22Rv1 (cell line): ENCODE results near the gene TNFRSF21.
A peak's percentile ranks its signal among the peaks of the same experiment; 100 is the strongest.

Experiments used
- H3K27ac ChIP-seq: fragments of 450-650 bp; 2 replicates; pipeline ENCODE4 v1.5.1; 2017
- ZFX ChIP-seq: fragments of 450-650 bp; IDR thresholded peaks from 2 replicates; pipeline ENCODE4 v1.6.1; 2017; ENCODE audit warnings: antibody characterized with exemption, borderline replicate concordance
- TF ChIP-seq, protein P1 (sequence below): fragments of 450-650 bp; IDR thresholded peaks from 2 replicates; pipeline ENCODE4 v1.5.1; 2017; ENCODE audit warnings: mild to moderate bottlenecking

Gene TNFRSF21

DNA sequence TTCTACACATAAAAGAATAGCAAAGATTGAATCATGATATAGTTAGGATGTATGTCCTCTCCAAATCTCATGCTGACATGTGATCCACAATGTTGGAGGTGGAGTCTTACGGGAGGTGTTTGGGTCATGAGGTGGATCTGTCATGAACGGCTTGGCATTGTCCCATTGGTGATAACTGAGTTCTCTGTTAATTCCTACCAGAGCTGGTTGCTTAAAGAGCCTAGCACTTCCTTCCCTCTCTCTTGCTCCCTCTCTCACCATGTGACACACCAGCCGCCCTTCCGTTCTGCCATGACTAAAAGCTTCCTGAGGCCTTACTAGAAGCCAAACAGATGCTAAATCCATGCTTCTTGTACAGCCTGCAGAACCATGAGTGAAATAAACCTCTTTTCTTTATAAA is 8.3 kb downstream of the TNFRSF21 start:
- no peak overlapping the region for H3K27ac ChIP-seq
- TF ChIP-seq ZFX: no peak
- TF ChIP-seq, protein P1, sequence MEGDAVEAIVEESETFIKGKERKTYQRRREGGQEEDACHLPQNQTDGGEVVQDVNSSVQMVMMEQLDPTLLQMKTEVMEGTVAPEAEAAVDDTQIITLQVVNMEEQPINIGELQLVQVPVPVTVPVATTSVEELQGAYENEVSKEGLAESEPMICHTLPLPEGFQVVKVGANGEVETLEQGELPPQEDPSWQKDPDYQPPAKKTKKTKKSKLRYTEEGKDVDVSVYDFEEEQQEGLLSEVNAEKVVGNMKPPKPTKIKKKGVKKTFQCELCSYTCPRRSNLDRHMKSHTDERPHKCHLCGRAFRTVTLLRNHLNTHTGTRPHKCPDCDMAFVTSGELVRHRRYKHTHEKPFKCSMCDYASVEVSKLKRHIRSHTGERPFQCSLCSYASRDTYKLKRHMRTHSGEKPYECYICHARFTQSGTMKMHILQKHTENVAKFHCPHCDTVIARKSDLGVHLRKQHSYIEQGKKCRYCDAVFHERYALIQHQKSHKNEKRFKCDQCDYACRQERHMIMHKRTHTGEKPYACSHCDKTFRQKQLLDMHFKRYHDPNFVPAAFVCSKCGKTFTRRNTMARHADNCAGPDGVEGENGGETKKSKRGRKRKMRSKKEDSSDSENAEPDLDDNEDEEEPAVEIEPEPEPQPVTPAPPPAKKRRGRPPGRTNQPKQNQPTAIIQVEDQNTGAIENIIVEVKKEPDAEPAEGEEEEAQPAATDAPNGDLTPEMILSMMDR: no peak

DNA sequence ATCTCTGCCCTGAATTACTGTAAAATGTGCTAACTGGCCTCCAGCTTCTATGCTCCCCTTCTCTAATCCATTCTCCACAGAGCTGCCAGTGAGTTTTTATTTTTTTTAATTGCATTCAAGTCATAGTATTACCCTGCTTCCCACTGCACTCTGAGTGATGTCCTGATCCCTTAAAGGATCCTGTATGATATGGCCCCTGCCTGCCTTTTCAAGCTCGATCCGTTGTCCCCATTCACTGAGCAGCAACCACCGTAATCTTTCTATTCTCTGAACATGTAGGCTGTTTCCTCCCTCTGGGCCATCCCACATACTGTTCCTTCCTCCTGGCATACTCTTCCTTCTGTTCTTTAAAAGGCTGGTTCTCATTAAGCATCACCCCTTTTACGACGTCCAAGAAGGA is 9.3 kb downstream of the TNFRSF21 start:
- TF ChIP-seq, protein P1: no peak
- TF ChIP-seq ZFX: no peak
- H3K27ac ChIP-seq: no peak overlapping the region

DNA sequence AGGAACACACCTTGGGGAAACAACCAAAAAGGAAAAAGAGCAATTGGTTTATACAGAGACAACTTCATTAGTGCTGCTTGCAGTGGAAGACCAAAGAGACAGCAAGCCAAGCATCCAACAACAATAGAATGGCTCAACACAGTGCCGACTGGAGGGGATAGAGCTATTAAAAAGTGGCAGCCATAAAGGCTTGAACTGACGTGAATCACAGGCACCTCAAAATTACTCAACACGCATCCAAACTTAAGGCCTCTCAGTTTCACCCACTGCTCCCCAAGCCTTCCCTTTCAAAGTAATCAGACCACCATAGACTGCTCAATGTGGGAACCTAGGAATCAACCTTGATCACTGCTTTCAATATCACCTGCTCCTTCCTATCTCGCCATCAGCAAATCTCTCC is 9.7 kb downstream of the TNFRSF21 start:
- TF ChIP-seq, protein P1: no peak
- TF ChIP-seq ZFX: no peak
- no peak overlapping the region for H3K27ac ChIP-seq

DNA sequence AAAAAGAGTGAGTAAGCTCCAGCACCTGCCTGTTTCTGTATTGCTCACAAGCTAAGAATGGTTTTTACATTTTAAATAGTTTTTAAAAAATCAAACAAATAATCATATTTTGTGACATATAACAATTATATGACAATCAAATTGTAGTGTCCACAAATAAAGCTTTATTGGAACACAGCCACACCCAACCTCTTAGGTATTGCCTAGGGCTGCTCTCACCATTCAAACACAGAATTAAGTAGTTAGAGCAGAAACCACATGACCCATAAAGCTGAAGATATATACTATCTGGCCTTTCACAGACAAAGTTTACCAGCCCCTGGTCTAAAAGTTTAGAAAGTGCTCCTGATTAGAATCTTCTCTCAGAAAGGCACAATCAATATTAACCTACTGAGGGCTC is 11.2 kb downstream of the TNFRSF21 start:
- TF ChIP-seq, protein P1: no peak
- TF ChIP-seq ZFX: no peak
- H3K27ac ChIP-seq: peak overlapping the region; percentile 38

DNA sequence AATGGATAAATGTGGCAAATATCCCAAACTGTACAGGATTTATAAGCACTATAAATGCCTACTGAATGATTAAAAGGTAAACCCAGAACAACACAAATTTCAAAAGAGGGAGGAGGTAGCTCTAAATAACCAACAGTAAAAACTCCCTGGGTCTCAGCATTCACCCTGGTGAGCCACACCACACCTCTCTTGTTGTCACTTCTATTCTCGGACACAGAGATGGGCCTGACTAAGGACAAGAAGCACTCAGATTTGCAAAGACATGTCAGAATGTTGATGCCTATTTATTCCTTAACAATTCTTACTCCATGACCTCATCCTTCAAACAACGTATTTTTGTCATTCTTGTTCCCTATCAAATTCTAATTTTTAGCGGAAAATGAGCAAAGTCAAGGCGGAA is 14.7 kb downstream of the TNFRSF21 start:
- H3K27ac ChIP-seq: no peak overlapping the region

DNA sequence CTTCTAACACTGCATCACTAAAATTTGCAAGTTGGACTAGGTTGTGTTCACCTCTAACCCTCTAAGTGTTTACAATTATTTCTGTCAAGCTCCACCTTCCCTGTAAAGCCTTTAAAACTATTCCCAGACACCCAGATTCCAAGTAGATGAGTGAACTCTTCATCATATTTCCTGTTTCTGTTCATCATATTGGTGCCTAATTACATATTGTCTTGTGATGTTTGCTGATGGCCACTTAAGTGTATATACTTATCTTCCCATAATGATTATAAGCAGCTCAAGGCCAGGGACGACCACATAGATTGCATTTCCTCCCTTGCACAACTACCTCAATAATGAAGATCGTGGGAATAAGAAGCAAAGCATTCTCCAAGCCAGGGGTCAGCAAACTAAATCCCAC is 16.8 kb downstream of the TNFRSF21 start:
- TF ChIP-seq, protein P1: no peak
- no peak for TF ChIP-seq ZFX

More for the DNA sequence above, 14.7 kb downstream of the TNFRSF21 start:
- TF ChIP-seq, protein P1: no peak
- TF ChIP-seq ZFX: no peak

DNA sequence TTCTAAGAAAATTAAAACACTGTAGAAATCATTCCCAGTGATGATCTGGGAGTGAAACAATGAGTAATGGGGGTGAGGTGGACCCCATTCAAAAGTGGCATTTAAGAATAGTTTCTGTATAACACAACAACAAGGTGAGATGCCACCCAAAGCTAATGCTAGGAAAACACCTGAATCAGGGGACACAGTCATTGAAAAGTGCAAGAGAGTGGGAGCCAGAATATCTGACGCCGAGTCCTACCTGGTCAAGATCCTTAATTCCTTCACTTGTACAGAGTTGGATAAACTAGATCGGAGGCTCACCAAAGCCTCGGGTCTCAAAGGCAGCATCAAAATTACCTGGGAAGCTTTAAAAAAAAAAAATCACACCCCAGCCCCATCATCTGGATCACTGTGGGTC is 17.7 kb downstream of the TNFRSF21 start:
- no peak overlapping the region for H3K27ac ChIP-seq
- TF ChIP-seq, protein P1: no peak

More for the DNA sequence above, 16.8 kb downstream of the TNFRSF21 start:
- H3K27ac ChIP-seq: no peak overlapping the region
